ENCODE data around the gene CNTNAP2.

The CNTNAP2 gene

GRCh38 chr7:146665023-146665422, 548.4 kb downstream of the CNTNAP2 start:
- Histone ChIP-seq H3K4me3 (ENCODE audit: low read depth, low read length) (no peak overlapping the region), H3K27ac (ENCODE audit: extremely low read depth, low read depth, low read length) (no peak overlapping the region), H3K4me1 (ENCODE audit: control insufficient read depth, insufficient read depth, low read length) (no peaks in the 10 kb centered on the region; the same call in 1 of the 2 replicates), H3K9me3 (ENCODE audit: control insufficient read depth, insufficient read depth, low read depth, low read length) (no peaks in the 10 kb centered on the region), H3K36me3 (ENCODE audit: control insufficient read depth in 2 of 2, insufficient read depth in 1 of 2, low read length in 2 of 2) (no peaks in the 10 kb centered on the region)
- CTCF ChIA-PET = no interaction called here
- TF ChIP-seq ZNF514 (tag by site-specific recombination; IDR thresholded peaks at IDR 0.05) = no peak
- no peak for TF ChIP-seq ZNF560 (tag by site-specific recombination; IDR thresholded peaks at IDR 0.05; ENCODE audit: borderline replicate concordance)
- POLR2A ChIA-PET = no interaction called here

- H3K36me3 ChIP-seq (ENCODE audit: control insufficient read depth in 2 of 2, insufficient read depth in 1 of 2, low read length in 2 of 2) = no peaks in the 10 kb centered on the region
- ChIA-PET POLR2A (no interaction called here), CTCF (interaction anchor here (0.7 to 1.5 kb wide), 3 partner anchors 10 to 83 kb away, joined by 3 read pairs; no protein-coding TSS in a partner anchor)
Observed at GRCh38 chr7:146670532-146670931, 553.9 kb downstream of the CNTNAP2 start.

More at GRCh38 chr7:146670532-146670931, 553.9 kb downstream of the CNTNAP2 start:
- no peaks in the 10 kb centered on the region for H3K9me3 ChIP-seq (ENCODE audit: control insufficient read depth, insufficient read depth, low read depth, low read length)
- H3K4me3 ChIP-seq (ENCODE audit: low read depth, low read length) = no peak overlapping the region
- H3K27ac ChIP-seq (ENCODE audit: extremely low read depth, low read depth, low read length) = no peak overlapping the region
- TF ChIP-seq HIC1 (tag by site-specific recombination; IDR thresholded peaks at IDR 0.05) (no peak), PRDM1 (tag by site-specific recombination; IDR thresholded peaks at IDR 0.05) (no peak), ZNF341 (tag by site-specific recombination; IDR thresholded peaks at IDR 0.05; ENCODE audit: low read depth) (no peak), ZNF174 (tag by site-specific recombination; IDR thresholded peaks at IDR 0.05) (no peak), ZNF280D (tag by site-specific recombination; IDR thresholded peaks at IDR 0.05) (no peak), PRDM2 (tag by site-specific recombination; IDR thresholded peaks at IDR 0.05; ENCODE audit: borderline replicate concordance) (no peak), ZNF561 (tag by site-specific recombination; IDR thresholded peaks at IDR 0.05; ENCODE audit: borderline replicate concordance) (no peak), ZNF48 (tag by site-specific recombination; IDR thresholded peaks at IDR 0.05) (no peak), ZNF654 (tag by site-specific recombination; IDR thresholded peaks at IDR 0.05; ENCODE audit: low read depth) (no peak), KLF1 (tag by site-specific recombination; IDR thresholded peaks at IDR 0.05) (no peak), ZNF629 (tag by site-specific recombination; IDR thresholded peaks at IDR 0.05) (no peak), KLF16 (tag by site-specific recombination; IDR thresholded peaks at IDR 0.05) (no peak), SETDB1 (IDR thresholded peaks at IDR 0.05; ENCODE audit: insufficient read length, low read length) (no peak), ZNF292 (tag by site-specific recombination; IDR thresholded peaks at IDR 0.05; ENCODE audit: borderline replicate concordance, low read depth) (no peak), ZNF248 (tag by site-specific recombination; IDR thresholded peaks at IDR 0.05) (no peak), ZNF785 (tag by site-specific recombination; IDR thresholded peaks at IDR 0.05) (no peak), TCF7L2 (IDR thresholded peaks at IDR 0.05; ENCODE audit: borderline replicate concordance, low read depth, low read length) (no peak), INSM2 (tag by site-specific recombination; IDR thresholded peaks at IDR 0.05) (no peak), ZNF138 (tag by site-specific recombination; IDR thresholded peaks at IDR 0.05; ENCODE audit: borderline replicate concordance) (no peak), ZNF391 (tag by site-specific recombination; IDR thresholded peaks at IDR 0.05; ENCODE audit: borderline replicate concordance, low read depth) (no peak)
- H3K4me1 ChIP-seq (ENCODE audit: control insufficient read depth, insufficient read depth, low read length) = no peaks in the 10 kb centered on the region
